ENCODE measurements around the gene FIBP.

DNA sequence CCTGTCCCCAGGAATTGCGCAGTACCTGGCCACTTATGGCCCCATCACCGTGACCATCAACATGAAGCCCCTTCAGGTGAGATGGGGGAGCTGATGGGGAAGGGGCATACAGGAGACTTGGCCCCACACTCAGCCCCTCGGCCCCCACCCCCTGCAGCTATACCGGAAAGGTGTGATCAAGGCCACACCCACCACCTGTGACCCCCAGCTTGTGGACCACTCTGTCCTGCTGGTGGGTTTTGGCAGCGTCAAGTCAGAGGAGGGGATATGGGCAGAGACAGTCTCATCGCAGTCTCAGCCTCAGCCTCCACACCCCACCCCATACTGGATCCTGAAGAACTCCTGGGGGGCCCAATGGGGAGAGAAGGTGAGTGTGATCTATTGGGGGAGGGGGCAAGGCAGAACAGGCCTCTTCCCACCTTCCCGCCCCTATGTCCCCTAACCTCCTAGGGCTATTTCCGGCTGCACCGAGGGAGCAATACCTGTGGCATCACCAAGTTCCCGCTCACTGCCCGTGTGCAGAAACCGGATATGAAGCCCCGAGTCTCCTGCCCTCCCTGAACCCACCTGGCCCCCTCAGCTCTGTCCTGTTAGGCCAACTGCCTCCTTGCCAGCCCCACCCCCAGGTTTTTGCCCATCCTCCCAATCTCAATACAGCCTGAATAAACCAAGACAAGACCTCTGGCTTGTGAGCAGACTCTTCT lies 5.1 kb downstream of the FIBP start:
- TF ChIP-seq, protein P1, sequence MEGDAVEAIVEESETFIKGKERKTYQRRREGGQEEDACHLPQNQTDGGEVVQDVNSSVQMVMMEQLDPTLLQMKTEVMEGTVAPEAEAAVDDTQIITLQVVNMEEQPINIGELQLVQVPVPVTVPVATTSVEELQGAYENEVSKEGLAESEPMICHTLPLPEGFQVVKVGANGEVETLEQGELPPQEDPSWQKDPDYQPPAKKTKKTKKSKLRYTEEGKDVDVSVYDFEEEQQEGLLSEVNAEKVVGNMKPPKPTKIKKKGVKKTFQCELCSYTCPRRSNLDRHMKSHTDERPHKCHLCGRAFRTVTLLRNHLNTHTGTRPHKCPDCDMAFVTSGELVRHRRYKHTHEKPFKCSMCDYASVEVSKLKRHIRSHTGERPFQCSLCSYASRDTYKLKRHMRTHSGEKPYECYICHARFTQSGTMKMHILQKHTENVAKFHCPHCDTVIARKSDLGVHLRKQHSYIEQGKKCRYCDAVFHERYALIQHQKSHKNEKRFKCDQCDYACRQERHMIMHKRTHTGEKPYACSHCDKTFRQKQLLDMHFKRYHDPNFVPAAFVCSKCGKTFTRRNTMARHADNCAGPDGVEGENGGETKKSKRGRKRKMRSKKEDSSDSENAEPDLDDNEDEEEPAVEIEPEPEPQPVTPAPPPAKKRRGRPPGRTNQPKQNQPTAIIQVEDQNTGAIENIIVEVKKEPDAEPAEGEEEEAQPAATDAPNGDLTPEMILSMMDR (IDR thresholded peaks at IDR 0.05): no peak
- TF ChIP-seq EP300 (IDR thresholded peaks at IDR 0.05; ENCODE audit: low read depth): no peak
